Trophoblast cell (in vitro differentiated cells and primary cell): ENCODE results near the gene B4GALNT4.

Source experiments
- DNase-seq, 2 donors: peaks; one replicate each; pipeline ENCODE4 v3.0.0-alpha.2; 2016
- H2AFZ ChIP-seq: 2 replicates; pipeline ENCODE4 v1.6.1; 2013; ENCODE audit warnings: low read length, moderate library complexity, mild to moderate bottlenecking; ENCODE audit not compliant: insufficient read depth, poor library complexity
- H2AK5ac ChIP-seq: 2 replicates; pipeline ENCODE4 v1.6.1; 2013; ENCODE audit warnings: mild to moderate bottlenecking, low read length
- H2BK120ac ChIP-seq: 2 replicates; pipeline ENCODE4 v1.6.1; 2013; ENCODE audit warnings: low read length, mild to moderate bottlenecking, moderate library complexity; ENCODE audit not compliant: insufficient read depth, poor library complexity
- H2BK12ac ChIP-seq: 2 replicates; pipeline ENCODE4 v1.6.1; 2013; ENCODE audit warnings: mild to moderate bottlenecking, low read length, moderate library complexity
- H2BK5ac ChIP-seq: 2 replicates; pipeline ENCODE4 v1.6.1; 2013; ENCODE audit warnings: low read length, low read depth, moderate library complexity, mild to moderate bottlenecking; ENCODE audit not compliant: poor library complexity
- H3K14ac ChIP-seq: 2 replicates; pipeline ENCODE4 v1.6.1; 2013; ENCODE audit warnings: mild to moderate bottlenecking, low read length
- H3K18ac ChIP-seq: 2 replicates; pipeline ENCODE4 v1.6.1; 2013; ENCODE audit warnings: mild to moderate bottlenecking, low read length
- H3K23ac ChIP-seq: 2 replicates; pipeline ENCODE4 v1.6.1; 2013; ENCODE audit warnings: low read length
- H3K27ac ChIP-seq: 2 replicates; pipeline ENCODE4 v1.5.1; 2013; ENCODE audit warnings: low read depth, mild to moderate bottlenecking, inconsistent platforms, low read length, moderate library complexity
- H3K27me3 ChIP-seq: 2 replicates; pipeline ENCODE4 v1.6.1; 2013; ENCODE audit warnings: inconsistent platforms, mild to moderate bottlenecking, low read length, moderate library complexity; ENCODE audit not compliant: insufficient read depth
- H3K36me3 ChIP-seq, 2 experiments: 1 replicate in 1 of 2; 2 replicates in 1 of 2; pipeline ENCODE4 v1.6.1; 2013; ENCODE audit warnings: low read length in 2 of 2, mild to moderate bottlenecking in 2 of 2, moderate library complexity in 1 of 2; ENCODE audit not compliant: insufficient read depth in 2 of 2, control insufficient read depth in 1 of 2
- H3K4ac ChIP-seq: 2 replicates; pipeline ENCODE4 v1.6.1; 2013; ENCODE audit warnings: low read depth, mild to moderate bottlenecking, low read length, moderate library complexity
- H3K4me1 ChIP-seq, 2 experiments: 1 replicate in 1 of 2; 2 replicates in 1 of 2; pipeline ENCODE4 v1.6.1; 2013; ENCODE audit warnings: low read length in 2 of 2, mild to moderate bottlenecking in 2 of 2, moderate library complexity in 1 of 2; ENCODE audit not compliant: insufficient read depth in 2 of 2, control insufficient read depth in 1 of 2
- H3K4me2 ChIP-seq: 2 replicates; pipeline ENCODE4 v1.6.1; 2013; ENCODE audit warnings: inconsistent platforms, mild to moderate bottlenecking, low read length, moderate library complexity
- H3K4me3 ChIP-seq: 2 replicates; pipeline ENCODE4 v1.5.1; 2013; ENCODE audit warnings: mild to moderate bottlenecking, low read depth, low read length, inconsistent platforms
- H3K79me1 ChIP-seq: one replicate; pipeline ENCODE4 v1.6.1; 2013; ENCODE audit warnings: low read length
- H3K79me2 ChIP-seq: 2 replicates; pipeline ENCODE4 v1.6.1; 2013; ENCODE audit warnings: low read length, mild to moderate bottlenecking; ENCODE audit not compliant: control insufficient read depth, insufficient read depth, poor library complexity
- H3K9ac ChIP-seq: 2 replicates; pipeline ENCODE4 v1.6.1; 2013; ENCODE audit warnings: mild to moderate bottlenecking, low read length
- H3K9me3 ChIP-seq: 2 replicates; pipeline ENCODE4 v1.6.1; 2013; ENCODE audit warnings: low read depth, mild to moderate bottlenecking, control low read depth, inconsistent platforms, low read length; ENCODE audit not compliant: insufficient read depth
- H4K12ac ChIP-seq: 2 replicates; pipeline ENCODE4 v1.6.1; 2013; ENCODE audit warnings: low read depth, mild to moderate bottlenecking, low read length, moderate library complexity
- H4K8ac ChIP-seq: 2 replicates; pipeline ENCODE4 v1.6.1; 2013; ENCODE audit warnings: low read depth, mild to moderate bottlenecking, low read length, moderate library complexity
- H4K91ac ChIP-seq: one replicate; pipeline ENCODE4 v1.6.1; 2013; ENCODE audit warnings: low read depth, mild to moderate bottlenecking, low read length, moderate library complexity
- WGBS: extraction: QIAGEN DNeasy Blood & Tissue Kit; methylation state at CpG from one replicate; pipeline ENCODE4 v1.1.7; 2013; ENCODE audit warnings: missing lambda C conversion rate; ENCODE audit not compliant: insufficient read length, insufficient coverage; ENCODE audit errors: extremely low coverage; 5-methylcytosine and 5-hydroxymethylcytosine counted together

B4GALNT4 gene

GRCh38 chr11:393219-394033, 24.1 kb downstream of the B4GALNT4 start:
- H3K9ac ChIP-seq, result no peak overlapping the region
- H3K23ac ChIP-seq, result no peak overlapping the region
- peak overlapping the region; percentile 87 for H3K4ac ChIP-seq
- H2BK120ac ChIP-seq, result peak overlapping the region; percentile 100
- peaks cover 18 to 20% of the 10 kb centered on the region in 2 experiments for H3K36me3 ChIP-seq
- peak overlapping the region; percentile 96 for H3K14ac ChIP-seq
- no CpG with 5 or more reads among the region's 17 CpGs for WGBS
- H3K4me3 ChIP-seq, result no peak overlapping the region
- peak overlapping the region; percentile 95 for H2BK5ac ChIP-seq
- H3K4me2 ChIP-seq, result peak overlapping the region; percentile 79
- H3K18ac ChIP-seq, result peak overlapping the region; percentile 94
- H4K91ac ChIP-seq, result peak overlapping the region; percentile 100
- peaks cover 29 to 38% of the 10 kb centered on the region in 2 experiments for H3K4me1 ChIP-seq
- no peaks in the 10 kb centered on the region for H3K27me3 ChIP-seq
- peaks cover 32% of the 10 kb centered on the region for H3K79me1 ChIP-seq
- peak overlapping the region; percentile 96 for H2AK5ac ChIP-seq
- peaks cover 5% of the 10 kb centered on the region for H3K9me3 ChIP-seq
- peak overlapping the region; percentile 80 for H4K12ac ChIP-seq
- DNase-seq, result peak; percentile 90 to 93
- H4K8ac ChIP-seq, result peak overlapping the region; percentile 93
- peak overlapping the region; percentile 47 for H2AFZ ChIP-seq
- peaks cover 20% of the 10 kb centered on the region for H3K79me2 ChIP-seq
- peak overlapping the region; percentile 84 for H2BK12ac ChIP-seq
- peak overlapping the region; percentile 98 for H3K27ac ChIP-seq

DNA sequence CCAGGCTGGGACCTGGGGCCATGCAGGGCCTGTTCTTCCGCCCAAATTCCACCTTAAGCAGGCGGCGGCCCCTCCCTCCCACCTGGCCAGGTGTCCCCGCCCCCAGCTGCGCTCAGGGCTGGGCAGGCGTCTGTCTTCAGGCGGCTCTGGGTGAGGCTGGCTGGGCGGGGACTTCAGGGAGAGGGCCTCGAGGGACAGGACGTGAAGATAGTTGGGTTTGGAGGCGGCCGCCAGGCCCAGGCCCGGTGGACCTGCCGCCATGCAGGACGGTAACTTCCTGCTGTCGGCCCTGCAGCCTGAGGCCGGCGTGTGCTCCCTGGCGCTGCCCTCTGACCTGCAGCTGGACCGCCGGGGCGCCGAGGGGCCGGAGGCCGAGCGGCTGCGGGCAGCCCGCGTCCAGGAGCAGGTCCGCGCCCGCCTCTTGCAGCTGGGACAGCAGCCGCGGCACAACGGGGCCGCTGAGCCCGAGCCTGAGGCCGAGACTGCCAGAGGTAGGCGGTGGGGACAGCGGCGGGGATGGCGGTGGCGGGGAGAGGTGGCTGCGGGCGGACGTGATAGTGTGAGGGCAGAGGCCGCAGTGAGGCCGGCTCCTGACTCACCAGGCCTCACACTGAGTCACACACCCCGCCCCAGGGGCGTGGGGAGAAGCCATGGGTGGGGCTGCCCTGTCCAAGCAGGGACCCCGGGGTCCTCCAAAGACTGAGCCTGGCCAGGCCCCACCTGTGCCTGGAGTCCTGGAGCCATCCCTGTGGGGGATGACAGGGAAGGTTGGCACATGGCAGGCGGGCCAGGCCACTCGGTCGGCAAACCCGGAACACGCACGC, 24.9 kb downstream of the B4GALNT4 start, which contains the start of gene PKP3:
Gene PKP3, plus strand, starts transcription at position 176 of the 824 bp plus-strand sequence. Its CDS starts 84 bp downstream, at position 260.
- peak; percentile 95 for DNase-seq
- H4K91ac ChIP-seq, result peak within 1 kb of the TSS; percentile 100
- no CpG with 5 or more reads among the region's 57 CpGs for WGBS
- H3K27me3 ChIP-seq, result no peaks in the 10 kb centered on the region
- peak within 1 kb of the TSS; percentile 100 for H2BK120ac ChIP-seq
- peak within 1 kb of the TSS; percentile 98 for H3K27ac ChIP-seq
- H3K9me3 ChIP-seq, result peaks cover 9% of the 10 kb centered on the region
- H3K79me1 ChIP-seq, result peaks cover 32% of the 10 kb centered on the region
- peak within 1 kb of the TSS; percentile 76 for H3K4me3 ChIP-seq
- H3K23ac ChIP-seq, result no peak within 1 kb of the TSS
- peak within 1 kb of the TSS; percentile 84 for H2BK12ac ChIP-seq
- H4K12ac ChIP-seq, result peak within 1 kb of the TSS; percentile 80
- H4K8ac ChIP-seq, result peak within 1 kb of the TSS; percentile 93
- peaks cover 22 to 25% of the 10 kb centered on the region in 2 experiments for H3K36me3 ChIP-seq
- peak within 1 kb of the TSS; percentile 67 for H2AFZ ChIP-seq
- peak within 1 kb of the TSS; percentile 79 for H3K4me2 ChIP-seq
- peak within 1 kb of the TSS; percentile 96 for H3K14ac ChIP-seq
- H3K18ac ChIP-seq, result peak within 1 kb of the TSS; percentile 96
- peak within 1 kb of the TSS; percentile 96 for H2AK5ac ChIP-seq
- peaks cover 20% of the 10 kb centered on the region for H3K79me2 ChIP-seq
- peak within 1 kb of the TSS; percentile 91 for H3K4ac ChIP-seq
- H2BK5ac ChIP-seq, result peak within 1 kb of the TSS; percentile 95
- peak within 1 kb of the TSS; percentile 65 for H3K9ac ChIP-seq
- peaks cover 29 to 38% of the 10 kb centered on the region in 2 experiments for H3K4me1 ChIP-seq

DNA sequence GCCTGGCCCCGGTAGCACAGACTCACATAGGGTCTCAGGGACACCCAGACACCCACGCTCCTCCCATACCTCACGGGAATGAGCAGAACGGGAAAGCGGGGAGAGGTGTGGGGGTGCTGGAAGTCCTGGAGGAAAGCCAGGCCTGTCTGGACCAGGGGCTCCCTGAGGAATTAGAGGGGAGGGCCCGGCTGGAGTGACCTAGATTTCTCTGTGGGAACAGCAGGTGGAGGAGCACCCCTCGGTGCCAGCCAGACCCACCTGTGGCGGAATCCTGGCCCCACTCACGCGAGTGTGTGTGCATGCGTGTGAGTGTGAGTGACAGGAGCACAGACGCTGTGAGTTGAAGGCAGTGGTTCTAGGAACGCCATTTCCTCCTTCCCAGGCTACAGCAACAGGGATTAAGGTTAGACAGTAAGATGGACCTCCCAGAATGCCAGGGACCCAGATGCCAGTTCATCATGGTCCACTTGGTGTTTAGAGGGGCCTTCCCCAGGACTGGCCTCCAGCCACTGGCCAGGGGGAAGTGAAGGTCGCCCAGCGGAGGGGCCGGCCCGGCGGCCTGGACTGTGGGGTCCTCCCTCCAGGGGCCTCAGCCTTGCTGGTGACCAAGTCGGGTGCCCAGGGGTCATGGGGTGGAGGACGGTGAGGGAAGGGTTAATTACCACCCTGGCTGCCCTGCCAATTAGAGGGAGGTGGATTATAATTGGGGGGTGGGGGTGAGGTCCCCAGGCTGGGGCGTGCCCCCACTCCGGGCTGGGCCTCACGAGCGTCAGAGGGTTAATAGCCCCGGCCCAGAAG, 25.8 kb downstream of the B4GALNT4 start:
- Histone ChIP-seq H3K4me1 (peaks cover 29 to 38% of the 10 kb centered on the region in 2 experiments), H3K4me3 (peak overlapping the region; percentile 76), H2AFZ (peak overlapping the region; percentile 19), H2BK120ac (peak overlapping the region; percentile 88), H2AK5ac (peak overlapping the region; percentile 73), H3K79me2 (peaks cover 20% of the 10 kb centered on the region), H3K18ac (peak overlapping the region; percentile 76), H3K36me3 (peaks cover 29 to 32% of the 10 kb centered on the region in 2 experiments), H2BK5ac (peak overlapping the region; percentile 66), H3K27me3 (no peaks in the 10 kb centered on the region), H3K9me3 (peaks cover 14% of the 10 kb centered on the region), H4K8ac (peak overlapping the region; percentile 69), H4K12ac (peak overlapping the region; percentile 24), H3K14ac (peak overlapping the region; percentile 84), H3K4ac (peak overlapping the region; percentile 91), H2BK12ac (peak overlapping the region; percentile 39), H3K4me2 (peak overlapping the region; percentile 79), H3K9ac (peak overlapping the region; percentile 65), H3K27ac (peak overlapping the region; percentile 98), H4K91ac (peak overlapping the region; percentile 100), H3K79me1 (peaks cover 32% of the 10 kb centered on the region), H3K23ac (no peak overlapping the region)
- no CpG with 5 or more reads among the region's 25 CpGs for WGBS
- DNase-seq, result no peak
